Stomach smooth muscle (tissue), 2 donors: Measurements from ENCODE around the gene NEDD4.
A peak's percentile ranks its signal among the peaks of the same experiment; 100 is the strongest.
"Not testable (repeated sequence)": the region's sequence is repeated elsewhere in the genome, so short reads cannot be mapped to it uniquely, and the experiment has no call there.

Experiments
- H3K27ac ChIP-seq: one replicate; pipeline ENCODE4 v1.7.0; 2013; ENCODE audit warnings: mild to moderate bottlenecking, low read length, inconsistent platforms
- H3K27me3 ChIP-seq, 2 donors: one replicate each; pipeline ENCODE4 v1.7.0; 2013; ENCODE audit warnings: low read length in 2 of 2; ENCODE audit not compliant: insufficient read depth in 2 of 2, control insufficient read depth in 1 of 2
- H3K36me3 ChIP-seq, 2 donors: one replicate each; pipeline ENCODE4 v1.7.0; 2013; ENCODE audit warnings: low read length in 2 of 2; ENCODE audit not compliant: control insufficient read depth in 2 of 2, insufficient read depth in 2 of 2
- H3K4me1 ChIP-seq: one replicate; pipeline ENCODE4 v1.7.0; 2013; ENCODE audit warnings: low read length; ENCODE audit not compliant: control insufficient read depth, insufficient read depth
- H3K4me3 ChIP-seq, 2 donors: one replicate each; pipeline ENCODE4 v1.7.0; 2013; ENCODE audit warnings: low read length in 2 of 2
- H3K9ac ChIP-seq, 2 donors: one replicate each; pipeline ENCODE4 v1.7.0; 2013; ENCODE audit warnings: low read length in 2 of 2, mild to moderate bottlenecking in 1 of 2
- H3K9me3 ChIP-seq, 2 donors: one replicate each; pipeline ENCODE4 v1.7.0; 2013; ENCODE audit warnings: low read length in 2 of 2; ENCODE audit not compliant: control insufficient read depth in 2 of 2
- donor health status: healthy.
- donor health status: Pancreatic carcinoma.

Gene NEDD4

GRCh38 chr15:56006371-56006770 lies 13.0 kb upstream of the NEDD4 start:
- not testable (repeated sequence) for H3K4me1 ChIP-seq, H3K27ac ChIP-seq
- H3K4me3 ChIP-seq = peak overlapping the region in 1 of 2 donors; percentile 60

GRCh38 chr15:56004281-56004680 lies 10.9 kb upstream of the NEDD4 start:
- H3K4me1 ChIP-seq, H3K27me3 ChIP-seq, H3K27ac ChIP-seq, H3K4me3 ChIP-seq, H3K36me3 ChIP-seq, H3K9ac ChIP-seq, H3K9me3 ChIP-seq: not testable (repeated sequence)

More at GRCh38 chr15:56006371-56006770, 13.0 kb upstream of the NEDD4 start:
- H3K9ac ChIP-seq, H3K9me3 ChIP-seq, H3K36me3 ChIP-seq, H3K27me3 ChIP-seq: not testable (repeated sequence)

- not testable (repeated sequence) for H3K27me3 ChIP-seq, H3K36me3 ChIP-seq, H3K4me3 ChIP-seq, H3K9me3 ChIP-seq, H3K27ac ChIP-seq, H3K4me1 ChIP-seq, H3K9ac ChIP-seq
Measured at GRCh38 chr15:56003777-56004176, 10.4 kb upstream of the NEDD4 start.

GRCh38 chr15:56003277-56003676 lies 9.9 kb upstream of the NEDD4 start:
- H3K27me3 ChIP-seq, H3K27ac ChIP-seq, H3K9me3 ChIP-seq, H3K36me3 ChIP-seq, H3K4me3 ChIP-seq, H3K4me1 ChIP-seq, H3K9ac ChIP-seq: not testable (repeated sequence)

GRCh38 chr15:56001471-56002078 lies 8.2 kb upstream of the NEDD4 start:
- H3K4me3 ChIP-seq = no peak overlapping the region
- no peak overlapping the region for H3K9ac ChIP-seq
- no peaks in the 10 kb centered on the region for H3K36me3 ChIP-seq
- H3K27ac ChIP-seq = no peak overlapping the region
- no peaks in the 10 kb centered on the region for H3K27me3 ChIP-seq
- H3K9me3 ChIP-seq = no peaks in the 10 kb centered on the region
- no peaks in the 10 kb centered on the region for H3K4me1 ChIP-seq

- Histone ChIP-seq H3K36me3 (no peaks in the 10 kb centered on the region), H3K9ac (no peak overlapping the region), H3K4me1 (no peaks in the 10 kb centered on the region), H3K27ac (no peak overlapping the region), H3K27me3 (no peaks in the 10 kb centered on the region), H3K4me3 (no peak overlapping the region), H3K9me3 (no peaks in the 10 kb centered on the region)
Measured at GRCh38 chr15:55999658-56000057, 6.2 kb upstream of the NEDD4 start.

- H3K27ac ChIP-seq = no peak overlapping the region
- no peak overlapping the region for H3K4me3 ChIP-seq
- H3K9me3 ChIP-seq = no peaks in the 10 kb centered on the region
- H3K9ac ChIP-seq = no peak overlapping the region
- no peaks in the 10 kb centered on the region for H3K4me1 ChIP-seq
- no peaks in the 10 kb centered on the region for H3K27me3 ChIP-seq
- no peaks in the 10 kb centered on the region for H3K36me3 ChIP-seq
Measured at GRCh38 chr15:55998478-55998877, 5.1 kb upstream of the NEDD4 start.

- Histone ChIP-seq H3K9ac (peak overlapping the region; percentile 86 to 89), H3K27me3 (no peaks in the 10 kb centered on the region), H3K4me1 (peaks cover 2% of the 10 kb centered on the region), H3K9me3 (no peaks in the 10 kb centered on the region), H3K4me3 (peak overlapping the region; percentile 81 to 83), H3K27ac (peak overlapping the region; percentile 70), H3K36me3 (no peaks in the 10 kb centered on the region)
Measured at GRCh38 chr15:55993804-55994560, 570 bp upstream of the NEDD4 start.

- Histone ChIP-seq H3K27ac (peak overlapping the region; percentile 77), H3K4me1 (peaks cover 2% of the 10 kb centered on the region), H3K9ac (peak overlapping the region; percentile 64 to 74), H3K27me3 (no peaks in the 10 kb centered on the region), H3K4me3 (peak overlapping the region; percentile 74 to 81), H3K36me3 (no peaks in the 10 kb centered on the region), H3K9me3 (no peaks in the 10 kb centered on the region)
Measured at GRCh38 chr15:55992769-55993110, 672 bp downstream of the NEDD4 start.

GRCh38 chr15:55991802-55992768 lies 1.3 kb downstream of the NEDD4 start:
- peak overlapping the region; percentile 74 to 81 for H3K4me3 ChIP-seq

More at GRCh38 chr15:55991802-55992768, 1.3 kb downstream of the NEDD4 start:
- no peaks in the 10 kb centered on the region for H3K27me3 ChIP-seq
- H3K27ac ChIP-seq = no peak overlapping the region
- H3K36me3 ChIP-seq = no peaks in the 10 kb centered on the region
- H3K9ac ChIP-seq = peak overlapping the region; percentile 64 to 74
- peaks cover 2% of the 10 kb centered on the region for H3K4me1 ChIP-seq
- no peaks in the 10 kb centered on the region for H3K9me3 ChIP-seq
